Measurements from ENCODE around the gene ADRA2B.
"Not testable (repeated sequence)": the region's sequence is repeated elsewhere in the genome, so short reads cannot be mapped to it uniquely, and the experiment has no call there.

GRCh38 chr2:96160366-96160765, 44.0 kb upstream of the ADRA2B start:
- not testable (repeated sequence) for TF ChIP-seq CTCF (IDR thresholded peaks at IDR 0.05; ENCODE audit: poor library complexity); EZH2 (IDR thresholded peaks at IDR 0.05; ENCODE audit: borderline replicate concordance)
